ENCODE measurements around the gene CXXC5.
"Not testable (repeated sequence)": the region's sequence is repeated elsewhere in the genome, so short reads cannot be mapped to it uniquely, and the experiment has no call there.

The CXXC5 gene

DNA sequence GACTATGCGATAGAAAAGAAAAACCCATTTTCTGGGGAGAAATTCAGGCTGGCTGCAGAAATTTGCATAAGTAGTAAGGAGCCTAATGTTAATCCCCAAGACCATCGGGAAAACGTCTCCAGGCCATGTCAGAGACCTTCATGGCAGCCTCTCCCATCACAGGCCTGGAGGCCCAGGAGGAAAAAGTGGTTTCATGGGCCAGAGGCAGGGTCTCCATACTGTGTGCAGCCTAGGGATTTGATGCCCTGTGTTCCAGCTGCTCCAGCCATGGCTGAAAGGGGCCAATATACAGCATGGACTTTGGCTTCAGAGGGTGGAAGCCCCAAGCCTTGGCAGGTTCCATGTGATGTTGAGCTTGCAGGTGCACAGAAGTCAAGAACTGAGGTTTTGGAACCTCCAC is 71.8 kb downstream of the CXXC5 start:
- DNase-seq, result not testable (repeated sequence)

DNA sequence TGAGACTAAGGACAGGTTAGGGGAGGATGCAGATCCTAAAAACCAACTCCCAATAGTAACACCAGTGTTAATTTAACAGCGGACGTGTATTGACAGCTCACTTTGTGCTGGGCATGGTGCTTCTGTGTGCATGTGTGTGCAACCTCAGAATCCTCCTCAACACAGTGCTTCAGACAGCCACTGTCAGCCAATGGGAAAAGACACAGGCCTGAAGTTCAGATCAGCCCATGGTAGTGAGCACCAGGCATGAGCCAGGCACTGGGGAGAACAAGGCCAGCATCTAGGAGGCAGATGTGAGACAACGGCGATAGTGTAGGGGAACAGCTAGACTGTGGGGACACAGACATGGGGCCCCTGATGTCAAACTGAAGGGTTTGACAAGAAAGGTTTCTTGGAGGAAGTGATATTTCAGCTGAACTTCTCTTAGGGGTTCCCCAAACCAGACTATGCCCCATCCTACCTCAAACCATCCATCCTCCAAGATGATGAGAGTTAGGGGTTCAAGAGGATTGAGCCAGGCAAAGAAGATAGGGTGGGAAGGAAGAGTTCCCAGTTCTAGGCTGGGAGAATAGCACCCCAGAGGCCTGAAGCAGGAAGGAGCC is 75.9 kb downstream of the CXXC5 start:
- DNase-seq, result no peak

DNA sequence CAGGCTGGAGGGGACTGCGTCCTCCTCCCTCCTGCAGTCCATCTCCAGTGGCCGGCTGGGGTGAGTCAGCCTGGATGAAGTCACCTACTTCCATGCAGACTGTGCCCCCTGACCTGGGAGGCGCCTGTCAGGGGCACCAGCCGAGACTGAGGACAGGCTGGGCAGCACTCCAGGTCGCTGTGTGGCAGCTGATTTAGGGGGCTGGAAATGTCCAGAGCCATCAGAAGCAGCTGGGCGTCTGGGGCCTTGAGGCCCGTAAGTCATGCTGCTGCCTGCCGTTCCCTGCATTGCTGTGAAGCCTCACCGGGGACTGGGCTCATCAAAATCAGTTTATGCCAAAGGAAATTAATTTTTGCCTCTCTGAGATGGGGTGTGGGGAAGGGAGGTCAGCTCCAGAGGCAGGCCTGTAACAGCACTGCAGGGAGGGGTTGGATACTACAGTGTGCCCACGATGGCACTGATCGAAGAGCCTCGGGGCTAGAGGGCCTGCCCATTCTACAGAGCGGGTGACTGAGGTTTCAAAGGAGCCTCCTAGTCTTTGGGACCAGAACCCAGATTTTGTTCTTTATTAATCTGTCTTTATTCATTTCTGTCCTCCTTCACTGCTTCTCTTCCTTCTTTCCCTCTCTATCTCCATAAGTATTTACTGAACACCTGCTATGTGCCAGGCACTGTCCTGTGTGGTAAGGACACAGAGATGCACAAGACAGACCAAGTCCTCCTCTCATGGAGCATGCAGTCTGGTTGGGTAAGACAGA is 77.1 kb downstream of the CXXC5 start:
- DNase-seq, result no peak

DNA sequence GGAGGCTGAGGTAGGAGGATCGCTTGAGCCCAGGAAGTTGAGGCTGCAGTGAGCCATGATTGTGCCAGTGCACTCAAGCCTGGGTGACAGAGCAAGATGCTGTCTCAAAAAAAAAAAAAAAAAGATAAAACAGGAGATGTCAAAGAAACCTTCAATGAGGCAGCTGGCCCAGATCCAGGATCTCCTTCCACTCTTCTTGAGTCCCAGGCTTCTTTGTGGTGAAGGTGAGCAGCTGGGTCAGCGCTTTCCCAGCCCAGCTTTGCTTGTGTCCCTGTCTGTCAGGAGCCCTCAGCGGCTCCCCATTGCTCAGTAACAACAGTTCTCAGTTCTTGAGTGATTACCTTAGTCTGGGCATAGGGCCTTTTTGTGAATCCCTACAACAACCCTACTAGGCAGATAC is 78.1 kb downstream of the CXXC5 start:
- no peak for DNase-seq

DNA sequence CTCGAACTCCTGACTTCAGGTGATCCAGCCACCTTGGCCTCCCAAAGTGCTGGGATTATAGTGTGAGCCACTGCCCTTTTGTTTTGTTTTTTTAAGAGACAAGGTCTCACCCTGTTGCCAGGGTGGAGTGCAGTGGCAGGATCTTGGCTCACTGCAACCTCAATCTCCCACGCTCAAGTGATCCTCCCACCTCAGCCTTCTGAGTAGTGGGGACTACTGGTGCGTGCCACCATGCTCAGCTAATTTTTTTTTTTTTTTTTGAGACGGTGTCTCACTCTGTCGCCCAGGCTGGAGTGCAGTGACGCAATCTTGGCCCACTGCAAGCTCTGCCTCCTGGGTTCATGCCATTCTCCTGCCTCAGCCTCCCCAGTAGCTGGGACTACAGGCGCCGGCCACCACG is 79.5 kb downstream of the CXXC5 start:
- not testable (repeated sequence) for DNase-seq

DNA sequence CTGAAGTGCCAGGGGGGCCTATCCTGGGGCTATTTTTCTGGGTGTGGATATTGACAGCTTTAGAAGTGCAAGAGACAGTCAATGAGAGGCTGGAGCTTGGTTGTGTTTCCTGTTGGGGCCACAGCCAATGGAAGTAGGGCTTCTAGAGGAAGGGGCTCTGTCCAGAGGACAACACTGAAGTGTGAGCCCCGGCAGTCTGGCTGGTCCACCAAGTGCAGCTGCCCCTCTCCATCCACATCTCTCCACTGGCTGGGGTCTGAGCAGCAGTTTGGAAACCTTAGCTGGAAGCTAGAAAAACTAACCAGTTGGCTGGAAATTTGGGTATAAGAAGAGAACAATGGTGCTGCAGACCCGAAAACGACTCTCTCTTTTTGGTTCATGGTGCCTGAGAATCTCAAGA is 83.1 kb downstream of the CXXC5 start:
- DNase-seq, result no peak

DNA sequence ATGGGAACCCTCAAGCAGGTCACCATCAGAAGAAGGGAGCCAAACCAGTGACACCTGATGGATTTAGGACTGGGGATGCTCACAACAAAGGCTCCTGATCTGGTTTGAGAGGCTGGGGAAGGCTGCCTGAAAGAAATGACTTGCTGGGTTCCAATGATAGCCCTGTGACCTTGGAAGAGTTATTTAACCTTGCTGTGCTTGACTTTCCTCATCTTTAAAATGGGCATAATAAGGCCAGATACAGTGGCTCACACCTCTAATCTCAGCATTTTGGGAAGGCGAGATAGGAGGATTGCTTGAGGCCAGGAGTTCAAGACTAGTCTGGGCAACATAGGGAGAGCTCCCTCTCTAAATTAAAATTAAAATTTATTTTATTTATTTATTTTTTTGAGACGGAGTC is 83.9 kb downstream of the CXXC5 start:
- no peak for DNase-seq

DNA sequence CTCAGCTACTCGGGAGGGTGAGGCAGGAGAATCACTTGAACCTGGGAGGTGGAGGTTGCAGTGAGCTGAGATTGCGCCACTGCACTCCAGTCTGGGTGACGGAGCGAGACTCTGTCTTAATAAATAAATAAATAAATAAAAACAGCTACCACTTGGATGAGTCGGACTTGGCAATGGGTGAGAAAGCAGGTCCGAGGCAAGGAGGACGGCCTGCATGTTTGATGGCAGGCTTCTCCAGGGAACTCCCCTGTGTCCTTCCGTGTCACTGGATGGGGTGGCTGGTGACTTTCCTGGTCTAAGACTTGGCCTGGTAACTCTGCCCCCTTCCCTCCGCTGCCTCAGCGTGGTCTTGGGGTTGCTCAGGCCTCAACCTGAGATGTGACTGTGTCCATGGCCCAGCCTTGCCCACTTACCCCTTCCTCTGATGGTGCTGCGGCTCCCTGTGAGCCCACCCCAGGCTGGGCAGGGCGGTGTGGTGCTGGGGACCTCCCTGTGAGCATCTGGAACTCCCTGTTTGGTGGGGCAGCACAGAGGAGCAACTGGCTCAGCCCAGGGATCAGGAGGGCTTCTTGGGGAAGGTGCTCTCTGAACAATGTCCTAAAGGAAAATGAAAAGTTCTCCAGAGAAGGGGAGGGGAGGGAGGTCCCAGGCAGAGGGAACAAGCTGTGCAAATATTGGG is 85.0 kb downstream of the CXXC5 start:
- no peak for DNase-seq
